Inflammatory macrophage (primary cell): ENCODE data around the gene SCFD2.
"Not testable (repeated sequence)": the region's sequence is repeated elsewhere in the genome, so short reads cannot be mapped to it uniquely, and the experiment has no call there.

Source experiments
- DNase-seq, 2 donors: peaks; one replicate each; pipeline ENCODE4 v3.0.0-alpha.2; 2020 to 2022

The SCFD2 gene

DNA sequence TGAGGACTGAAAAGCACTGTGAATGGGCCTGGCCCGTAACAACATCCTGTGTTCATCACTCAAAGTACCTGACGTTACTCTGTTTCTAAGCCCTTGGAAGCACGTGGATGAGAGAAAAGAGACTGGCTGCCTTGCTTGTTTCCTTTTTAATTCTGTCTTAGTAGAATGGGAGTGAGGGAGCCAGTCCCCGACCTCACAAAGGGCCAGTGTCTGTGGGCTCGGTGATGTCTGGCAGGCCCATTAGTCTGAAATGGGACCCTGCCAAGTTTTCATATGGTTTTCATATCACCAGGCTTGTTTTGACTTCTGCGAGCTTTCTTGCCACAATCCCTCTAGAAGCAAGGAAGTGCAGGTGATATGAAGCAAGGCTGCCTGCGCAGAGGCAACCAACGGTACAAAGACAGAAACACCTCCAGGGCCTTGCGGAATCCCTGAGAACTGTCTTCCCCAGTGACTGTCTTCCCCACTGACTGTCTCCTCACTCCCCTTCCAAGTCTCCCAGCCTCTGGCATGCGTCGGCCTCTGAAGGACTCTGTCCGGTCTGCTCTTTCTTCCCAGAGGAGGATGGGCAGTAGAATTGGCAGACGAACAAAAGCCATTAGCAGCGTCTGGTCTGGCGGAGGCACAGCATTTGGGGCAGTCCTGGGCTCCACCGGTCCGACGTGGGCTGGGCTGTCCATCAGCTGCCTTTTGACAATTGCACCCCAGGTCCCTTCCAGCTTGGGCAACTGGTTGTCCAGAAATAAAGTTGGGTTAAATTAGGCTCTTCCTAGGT lies 524.0 kb downstream of the SCFD2 start:
- no peak for DNase-seq

DNA sequence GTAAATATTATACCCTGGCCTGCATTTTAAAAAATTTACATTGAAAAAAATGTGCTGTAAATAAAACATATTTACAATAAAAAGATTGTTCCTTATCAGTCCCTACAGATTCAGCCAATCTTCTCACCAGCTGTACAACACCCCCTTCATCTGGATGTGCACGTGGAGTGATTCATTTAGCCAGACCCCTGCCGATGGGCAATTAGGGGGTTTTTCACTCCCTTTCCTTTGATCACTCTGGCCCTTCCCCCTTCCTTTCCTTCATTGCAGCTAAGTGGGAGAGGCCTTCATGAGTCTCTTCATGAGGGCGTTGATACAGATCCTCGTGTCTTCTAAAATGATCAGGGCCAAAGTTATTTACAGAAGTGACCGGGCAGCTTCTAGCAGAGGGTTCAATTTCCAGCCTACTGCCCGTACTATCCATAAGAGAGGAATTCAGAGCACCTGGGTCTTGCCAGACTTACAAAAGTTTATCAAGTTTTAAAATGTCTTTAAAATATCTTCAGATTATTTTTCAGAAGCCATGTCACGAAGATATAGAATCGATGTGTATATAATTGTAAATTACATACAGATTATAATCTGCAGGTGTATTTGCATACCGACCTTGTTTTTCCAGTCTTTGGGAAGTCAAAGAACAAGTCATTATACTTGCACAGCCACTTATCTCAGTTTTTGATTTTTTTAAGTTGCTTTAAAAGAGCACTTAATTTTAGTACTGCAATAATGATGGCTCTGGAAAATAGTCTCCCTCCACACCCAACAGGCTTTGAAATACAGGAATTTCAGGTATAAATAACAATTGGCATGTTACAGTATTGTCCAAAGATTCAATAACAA lies 525.1 kb downstream of the SCFD2 start:
- no peak for DNase-seq

DNA sequence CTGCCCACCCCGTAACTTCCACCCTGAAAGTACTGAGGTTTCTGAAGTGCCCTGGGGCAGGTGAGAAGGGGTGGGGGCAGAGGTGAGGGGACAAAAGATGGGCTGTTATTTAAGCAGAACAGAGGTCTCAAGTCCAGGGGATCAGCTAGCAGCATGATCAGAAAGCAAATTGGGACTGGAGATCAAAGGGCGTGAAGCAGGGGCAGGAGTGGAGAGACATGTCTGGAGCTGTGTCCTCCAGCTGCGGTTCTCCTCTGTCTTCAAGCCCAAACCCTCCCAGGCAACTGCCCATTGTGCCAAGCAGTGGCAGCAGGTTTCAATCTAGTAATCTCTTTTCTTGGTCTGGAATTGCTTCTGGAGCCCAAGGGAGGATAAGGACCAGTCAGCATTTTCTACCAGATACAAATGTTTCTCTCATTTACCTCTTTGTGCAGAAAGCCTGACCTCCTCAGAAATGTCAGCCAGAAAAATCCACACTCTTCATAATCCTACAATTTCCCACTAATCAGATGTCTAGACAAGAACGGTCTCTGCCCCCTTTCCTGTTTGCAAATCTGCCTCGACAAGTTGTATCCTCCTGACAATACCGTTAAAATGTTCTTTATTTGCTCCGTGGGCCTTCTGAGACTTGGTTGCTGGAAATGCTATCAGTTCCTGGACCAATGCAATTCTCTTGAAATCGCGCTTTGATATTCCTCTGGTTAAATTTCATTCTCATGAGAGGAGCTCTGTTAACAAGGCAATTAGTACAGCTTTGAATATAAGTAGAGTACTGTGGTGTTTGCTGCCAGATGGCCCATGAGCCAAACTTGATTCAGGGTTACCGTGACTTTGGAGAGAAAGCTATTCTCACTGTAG lies 526.9 kb downstream of the SCFD2 start:
- no peak for DNase-seq

DNA sequence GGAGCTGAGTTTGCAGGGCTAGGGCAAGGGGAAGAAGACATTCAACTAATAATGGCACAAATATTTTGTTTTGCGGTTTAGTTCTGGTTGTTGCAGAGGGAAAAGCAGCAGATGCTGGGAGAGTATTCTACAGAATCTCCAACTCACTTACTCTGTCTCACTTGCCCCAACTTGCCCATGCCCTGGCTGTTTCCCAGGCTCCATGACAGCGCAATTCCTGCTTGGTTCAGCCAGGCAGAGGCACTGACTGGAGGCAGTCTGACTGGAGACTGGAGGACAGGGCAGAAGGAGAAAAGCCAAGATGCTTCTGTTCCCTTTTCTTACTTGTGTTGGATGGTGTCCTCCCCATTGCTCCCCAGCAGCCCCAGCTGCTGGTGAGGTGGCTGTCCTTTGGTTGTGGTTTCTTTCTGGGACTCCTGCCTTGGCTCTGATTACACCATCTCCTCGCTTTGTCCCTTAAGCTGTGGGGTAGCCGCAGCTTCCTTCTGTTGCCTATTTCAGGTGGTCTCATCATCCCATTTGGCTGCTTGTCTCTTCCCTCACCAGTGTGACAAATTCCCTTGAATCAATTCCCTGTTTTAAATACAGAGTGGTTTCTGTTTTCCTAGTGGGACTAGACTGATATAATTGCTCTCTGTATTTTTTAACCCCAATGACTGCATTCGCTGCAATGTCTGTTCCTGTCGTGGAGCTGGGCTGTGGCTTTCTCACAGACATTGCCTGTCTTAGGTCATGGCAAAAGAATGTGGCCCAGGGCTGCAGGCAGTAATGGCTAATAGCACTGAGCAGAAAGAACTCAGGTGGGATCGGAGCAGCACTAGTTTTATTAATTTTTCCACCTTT lies 527.9 kb downstream of the SCFD2 start:
- DNase-seq = no peak

DNA sequence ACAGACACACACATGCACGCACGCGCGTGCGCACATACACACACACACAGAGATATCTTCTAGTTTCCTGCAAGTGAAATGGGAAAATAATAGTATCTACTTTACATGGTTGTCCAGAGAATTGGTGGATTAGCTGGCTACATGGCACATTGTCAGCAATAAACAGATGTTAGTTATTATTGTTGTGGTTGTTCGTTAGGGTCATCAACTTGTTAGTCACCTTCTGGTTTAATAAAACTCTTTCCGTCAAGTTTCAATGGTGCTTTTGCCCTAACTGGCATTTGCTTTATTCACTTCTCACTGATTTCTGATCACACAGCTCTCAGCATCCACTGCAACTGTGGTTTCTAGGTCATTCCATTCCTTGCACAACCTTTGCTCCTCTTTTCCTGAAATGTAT lies 529.2 kb downstream of the SCFD2 start:
- DNase-seq = no peak

DNA sequence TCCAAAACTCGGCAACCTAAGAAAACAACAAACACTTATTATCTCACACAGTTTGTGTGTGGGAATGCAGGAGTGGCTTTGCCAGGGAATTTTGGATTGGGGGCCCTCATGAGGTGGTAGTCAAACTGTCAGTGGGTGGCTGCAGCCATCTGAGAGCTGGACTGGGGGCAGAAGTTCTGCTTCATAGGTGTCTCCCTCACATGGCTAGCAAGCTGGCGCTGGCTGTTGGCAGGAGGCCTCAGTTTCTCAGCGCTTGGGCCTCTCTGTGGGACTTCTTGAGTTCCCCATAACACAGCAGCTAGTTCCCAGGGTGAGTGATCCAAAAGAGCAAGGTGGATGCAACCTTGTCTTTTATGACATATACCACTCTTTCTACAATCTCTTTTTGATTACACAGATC lies 529.7 kb downstream of the SCFD2 start:
- no peak for DNase-seq

DNA sequence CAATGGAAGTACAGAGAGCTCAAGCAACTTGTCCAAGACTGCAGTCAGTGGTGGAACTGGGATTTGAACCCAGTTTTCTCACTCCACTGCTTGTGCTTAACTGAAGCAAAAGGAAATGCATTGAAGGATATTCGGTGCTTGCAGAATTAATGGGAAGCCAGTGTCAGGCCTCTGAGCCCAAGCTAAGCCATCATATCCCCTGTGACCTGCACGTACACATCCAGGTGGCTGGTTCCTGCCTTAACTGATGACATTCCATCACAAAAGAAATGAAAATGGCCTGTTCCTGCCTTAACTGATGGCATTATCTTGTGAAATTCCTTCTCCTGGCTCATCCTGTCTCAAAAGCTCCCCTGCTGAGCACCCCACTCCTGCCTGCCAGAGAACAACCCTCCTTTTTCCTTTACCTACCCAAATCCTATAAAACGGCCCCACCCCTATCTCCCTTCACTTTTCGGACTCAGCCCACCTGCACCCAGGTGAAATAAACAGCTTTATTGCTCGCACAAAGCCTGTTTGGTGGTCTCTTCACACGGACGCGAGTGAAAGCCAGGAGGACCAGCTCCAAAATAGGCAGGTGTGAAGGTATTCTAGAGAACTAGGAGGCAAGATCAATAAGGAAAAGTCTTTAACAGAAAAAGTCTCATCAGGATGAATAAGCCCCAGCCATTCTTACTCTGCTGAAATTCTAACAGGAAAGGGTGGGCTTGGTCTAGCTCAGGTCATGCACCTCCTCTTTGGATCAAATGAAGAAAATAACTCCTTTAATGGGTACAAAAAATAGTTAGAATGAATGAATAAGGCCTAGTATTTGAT lies 531.0 kb downstream of the SCFD2 start:
- not testable (repeated sequence) for DNase-seq

DNA sequence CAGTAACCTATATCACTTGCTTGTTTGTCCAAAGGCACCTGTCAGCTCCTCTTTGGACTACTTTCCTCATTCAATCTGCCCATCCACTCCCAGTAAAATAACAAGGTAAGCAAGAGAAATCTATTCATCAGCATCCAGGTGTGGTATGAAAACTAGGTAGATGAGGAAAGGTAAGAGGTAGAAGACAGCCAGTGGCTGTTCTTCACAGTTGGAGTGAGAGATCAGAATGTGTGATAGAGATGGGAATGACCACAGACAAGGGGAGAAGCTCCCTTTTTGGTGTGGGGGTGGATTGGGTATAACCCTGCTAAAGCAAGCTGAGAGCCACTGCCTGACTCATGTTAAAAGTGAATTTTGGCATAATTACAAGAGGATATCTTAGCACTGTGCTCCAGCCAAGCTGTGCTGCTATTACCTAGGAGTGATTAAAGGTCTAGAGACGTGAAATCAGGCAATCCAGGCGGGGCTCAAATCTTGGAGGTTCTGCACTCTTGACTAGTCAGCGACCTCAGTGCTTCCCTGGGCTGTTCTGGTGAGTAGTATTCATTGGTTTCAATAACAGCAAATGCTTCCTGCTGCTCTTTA lies 531.8 kb downstream of the SCFD2 start:
- DNase-seq = no peak

DNA sequence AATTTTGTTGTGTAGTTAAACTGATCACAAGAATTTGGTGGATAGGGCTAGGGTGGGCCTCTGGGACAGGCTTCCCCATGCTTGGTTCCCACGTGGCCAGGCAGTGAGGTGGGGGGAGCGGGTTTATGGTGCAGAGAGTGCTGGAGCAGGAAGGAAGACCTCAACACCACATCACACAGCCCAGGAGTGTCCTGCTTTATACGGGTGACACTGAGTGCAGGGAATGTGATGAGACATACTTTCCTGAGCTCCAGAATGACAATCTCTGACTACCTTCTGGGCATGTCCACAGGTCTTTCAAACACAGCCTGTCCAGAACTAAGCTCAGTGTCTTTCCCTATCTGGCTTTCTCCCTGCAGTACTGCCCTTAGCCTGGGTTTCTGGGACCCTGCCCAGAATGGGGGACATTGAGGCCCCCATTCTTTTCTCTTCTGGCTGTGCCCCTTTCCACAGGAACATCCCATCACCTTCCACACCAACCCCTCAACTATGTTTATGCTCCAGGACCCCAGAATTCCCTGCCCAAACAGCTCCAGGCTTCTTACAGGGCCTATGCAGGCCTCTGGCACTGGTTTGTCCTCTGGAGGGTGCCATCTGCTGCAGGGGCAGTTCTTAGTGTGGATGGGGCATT lies 540.3 kb downstream of the SCFD2 start:
- no peak for DNase-seq

DNA sequence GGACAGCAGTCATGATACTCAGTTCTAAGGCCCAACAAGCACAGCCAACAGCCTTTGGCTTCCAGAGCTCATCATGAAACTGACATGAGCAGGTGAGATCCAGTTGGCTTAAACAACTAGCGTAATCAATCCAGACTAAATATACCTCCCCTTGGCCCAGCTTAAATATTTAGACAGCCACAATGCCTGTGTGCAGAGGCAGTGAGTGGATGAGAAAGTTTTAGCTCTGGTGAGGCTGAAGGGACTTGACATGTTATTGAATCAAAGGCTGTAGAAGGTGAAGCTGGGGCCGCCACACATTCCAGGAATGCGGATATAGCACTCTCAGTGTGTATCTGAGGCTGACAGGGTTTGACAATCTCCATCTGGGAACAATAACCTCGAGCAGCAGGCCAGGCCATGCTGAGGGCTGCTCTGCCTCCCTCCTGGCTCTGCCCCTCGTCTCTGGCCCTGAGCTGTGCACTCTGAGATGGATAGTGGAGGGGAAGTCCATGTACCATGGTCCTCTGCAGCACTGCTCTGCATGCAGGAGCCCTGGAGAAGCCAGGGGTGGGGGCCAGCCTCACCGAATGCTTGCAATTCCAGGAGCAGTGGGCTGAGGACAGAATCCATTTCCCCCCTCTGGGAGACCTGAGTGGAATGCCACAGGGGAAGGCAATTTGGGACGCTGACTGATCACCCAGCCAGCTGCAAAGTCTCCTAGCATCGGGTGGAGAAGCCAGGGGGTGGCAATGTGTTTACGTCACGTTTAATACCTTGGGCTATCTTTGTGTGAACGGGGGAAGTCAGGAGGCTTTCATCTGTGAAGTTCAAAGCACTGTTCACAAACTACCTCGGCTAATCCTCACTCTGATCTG lies 541.0 kb downstream of the SCFD2 start:
- no peak for DNase-seq

DNA sequence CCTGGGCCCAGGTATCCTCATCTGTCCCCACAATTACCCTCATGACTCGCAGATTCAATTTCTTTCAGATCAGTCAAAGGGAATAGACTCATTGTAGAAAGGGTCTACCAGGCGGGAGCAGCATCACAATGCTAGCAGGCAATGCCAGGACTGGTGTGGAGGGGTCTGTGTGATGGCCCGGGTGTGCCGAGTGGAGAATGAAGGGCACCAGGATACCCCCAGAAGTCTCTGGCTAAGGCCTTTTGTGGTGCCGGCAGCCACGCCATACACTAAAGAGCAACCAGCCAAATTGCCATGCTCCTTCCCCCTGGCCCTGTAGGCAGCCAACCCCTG lies 541.6 kb downstream of the SCFD2 start:
- no peak for DNase-seq

DNA sequence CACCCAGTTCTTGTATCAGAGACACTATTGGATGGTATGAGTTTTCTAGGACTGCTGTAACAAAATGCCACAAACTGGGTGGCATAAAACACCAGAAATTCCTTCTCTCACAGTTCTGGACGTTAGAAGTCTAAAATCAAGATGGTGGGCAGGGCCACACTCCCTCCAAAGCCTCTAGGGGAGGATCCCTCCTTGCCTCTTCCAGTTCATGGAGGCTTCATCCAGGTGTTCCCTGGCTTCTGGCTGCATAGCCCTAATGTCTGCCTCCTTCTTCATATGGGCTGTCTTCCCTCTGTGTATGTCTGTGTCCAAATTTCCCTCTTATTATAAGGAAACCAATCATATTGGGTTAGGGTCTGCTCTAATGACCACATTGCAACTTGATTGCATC lies 542.2 kb downstream of the SCFD2 start:
- no peak for DNase-seq
